Activated CD4-positive, CD25-positive, alpha-beta regulatory T cell (primary cell): ENCODE data around the gene OR4C5.
"Not testable (repeated sequence)": the region's sequence is repeated elsewhere in the genome, so short reads cannot be mapped to it uniquely, and the experiment has no call there.

Source experiments
- DNase-seq, 4 experiments: peaks; one replicate each; lab custom pipeline; 2025; lab: John Stamatoyannopoulos, UW

Gene OR4C5

DNA sequence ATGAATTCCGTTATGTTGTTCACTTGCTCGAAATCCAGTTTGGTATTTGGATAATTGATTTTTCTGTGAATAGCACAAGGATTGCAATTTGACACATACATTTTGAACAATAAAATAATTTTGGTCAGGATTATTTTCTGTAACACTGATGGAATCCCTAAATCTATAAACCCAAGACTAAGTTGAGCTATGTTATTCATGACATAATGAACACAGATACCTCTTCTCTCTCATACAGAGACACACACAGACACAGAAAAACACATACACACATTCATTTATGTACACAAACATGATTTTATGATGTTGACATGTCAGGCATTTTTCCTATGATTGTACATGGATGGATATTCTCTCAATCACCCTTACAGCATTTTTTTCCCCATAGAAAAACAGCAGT, at the start of gene OR4C5:
Gene OR4C5, minus strand, starts transcription at position 101 of the 400 bp plus-strand sequence. Its CDS starts 0 bp downstream, at position 101.
- DNase-seq: no peak

DNA sequence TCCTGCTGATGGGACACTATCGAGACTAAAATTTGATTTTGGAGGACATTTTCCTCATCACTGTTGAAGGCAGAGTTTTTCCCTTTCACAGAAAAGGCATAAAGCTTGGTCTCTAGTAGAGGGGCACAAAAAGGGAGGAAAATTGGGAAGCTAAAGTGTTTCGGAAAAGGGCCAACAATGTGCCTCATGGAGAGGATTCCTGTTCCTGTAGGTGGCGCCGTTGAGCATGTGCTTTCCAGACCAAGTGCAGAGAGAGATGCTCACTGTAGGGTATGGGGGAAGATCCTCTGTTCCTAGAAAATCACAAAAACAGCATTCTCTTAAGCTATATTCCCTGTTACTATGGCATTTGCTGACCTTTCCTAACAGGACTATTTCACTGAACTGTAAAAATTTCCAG, 18.4 kb upstream of the OR4C5 start:
- DNase-seq: no peak

DNA sequence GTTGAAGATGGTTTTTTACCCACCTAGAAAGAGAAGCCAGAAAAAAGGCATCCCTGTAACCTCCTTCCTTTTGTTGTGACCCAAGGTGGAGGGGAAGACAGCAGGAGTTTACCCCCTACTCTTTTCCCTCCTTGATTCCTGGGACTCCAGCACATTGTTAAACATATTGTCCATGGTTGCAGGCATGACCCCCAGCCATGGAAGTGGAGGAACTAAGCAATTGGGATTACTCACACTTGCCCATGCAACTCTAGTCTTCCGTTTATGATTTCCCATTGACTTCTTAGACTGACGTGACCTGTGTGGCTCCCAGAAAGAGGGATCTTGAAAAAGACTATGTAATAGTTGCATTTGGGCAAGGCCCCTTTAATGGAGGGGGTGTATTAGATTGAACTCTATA, 17.9 kb upstream of the OR4C5 start:
- not testable (repeated sequence) for DNase-seq

DNA sequence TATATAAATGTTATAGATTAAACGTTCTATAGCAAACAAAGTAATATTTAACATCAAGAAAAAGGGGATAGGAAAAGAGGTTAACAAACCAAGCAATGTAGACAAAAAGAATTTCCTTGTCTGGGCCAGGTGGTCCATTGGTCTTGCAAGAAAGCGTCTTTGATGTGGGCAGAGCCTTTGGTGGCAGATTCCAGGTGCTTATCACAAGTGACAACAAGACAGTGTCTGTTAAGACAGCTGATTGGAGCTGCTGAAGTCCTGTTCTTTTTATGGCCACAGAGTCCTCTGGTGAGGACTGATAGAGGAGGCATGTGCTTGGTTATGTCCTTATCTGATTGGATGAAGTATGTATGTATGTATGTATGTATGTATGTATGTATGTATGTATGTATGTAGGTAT, 5.0 kb downstream of the OR4C5 start:
- not testable (repeated sequence) for DNase-seq

DNA sequence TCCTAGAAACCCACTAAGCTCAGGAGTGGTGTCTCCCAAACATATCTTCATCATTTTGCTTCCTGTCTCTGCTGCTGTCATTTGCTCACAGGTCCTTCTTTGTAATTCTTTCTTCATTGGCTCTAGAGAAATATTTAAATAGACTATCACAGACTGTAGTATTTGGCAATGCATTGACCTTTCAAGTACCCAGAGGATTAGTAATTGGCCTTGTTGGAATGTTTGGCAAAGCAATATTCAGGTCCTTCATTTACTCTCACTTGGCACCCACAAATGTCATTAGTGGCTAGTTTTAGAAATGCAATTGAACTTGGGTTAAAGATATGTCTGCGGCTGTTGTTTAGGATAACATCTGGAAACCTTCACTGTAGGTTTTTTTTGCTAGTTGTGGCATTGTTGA, 11.6 kb downstream of the OR4C5 start:
- DNase-seq: no peak

DNA sequence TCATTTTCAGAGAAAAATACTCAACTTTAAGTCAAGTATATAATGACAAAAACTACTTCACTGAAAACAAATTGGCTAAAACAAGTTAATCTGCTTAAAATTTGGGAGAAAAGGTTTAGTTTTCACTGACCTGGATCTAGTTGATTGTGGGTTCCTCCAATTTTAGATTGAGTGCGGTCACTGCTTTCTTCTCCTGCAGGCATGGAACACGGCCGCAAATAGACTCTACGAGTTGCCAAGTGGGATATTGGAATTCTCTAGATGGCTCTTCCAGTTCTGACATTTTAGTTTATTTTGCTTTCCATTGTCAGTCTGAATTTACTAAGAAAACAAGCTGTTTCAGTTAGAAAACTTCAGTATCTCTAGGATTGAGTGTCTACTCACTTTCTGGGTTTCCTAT, 12.3 kb downstream of the OR4C5 start:
- DNase-seq: no peak

DNA sequence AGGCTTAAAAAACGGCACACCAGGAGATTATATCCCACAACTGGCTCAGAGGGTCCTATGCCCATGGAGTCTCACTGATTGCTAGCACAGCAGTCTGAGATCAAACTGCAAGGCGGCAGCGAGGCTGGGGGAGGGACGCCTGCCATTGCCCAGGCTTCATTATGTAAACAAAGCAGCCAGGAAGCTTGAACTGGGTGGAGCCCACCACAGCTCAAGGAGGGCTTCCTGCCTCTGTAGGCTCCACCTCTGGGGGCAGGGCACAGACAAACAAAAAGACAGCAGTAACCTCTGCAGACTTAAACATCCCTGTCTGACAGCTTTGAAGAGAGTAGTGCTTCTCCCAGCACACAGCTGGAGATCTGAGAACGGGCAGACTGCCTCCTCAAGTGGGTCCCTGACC, 20.0 kb downstream of the OR4C5 start:
- DNase-seq: peak in 1 of 4 experiments; percentile 4

DNA sequence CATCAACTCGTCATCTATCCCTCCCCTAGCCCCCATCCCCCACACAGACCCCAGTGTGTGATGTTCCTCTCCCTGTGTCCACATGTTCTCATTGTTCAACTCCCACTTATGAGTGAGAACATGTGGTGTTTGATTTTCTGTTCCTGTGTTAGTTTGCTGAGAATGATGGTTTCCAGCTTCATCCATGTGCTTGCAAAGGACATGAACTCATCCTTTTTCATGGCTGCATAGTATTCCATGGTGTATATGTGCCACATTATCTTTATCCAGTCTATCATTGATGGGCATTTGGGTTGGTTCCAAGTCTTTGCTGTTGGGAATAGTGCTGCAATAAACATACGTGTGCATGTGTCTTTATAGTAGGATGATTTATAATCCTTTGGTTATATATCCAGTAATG, 23.8 kb downstream of the OR4C5 start:
- not testable (repeated sequence) for DNase-seq

DNA sequence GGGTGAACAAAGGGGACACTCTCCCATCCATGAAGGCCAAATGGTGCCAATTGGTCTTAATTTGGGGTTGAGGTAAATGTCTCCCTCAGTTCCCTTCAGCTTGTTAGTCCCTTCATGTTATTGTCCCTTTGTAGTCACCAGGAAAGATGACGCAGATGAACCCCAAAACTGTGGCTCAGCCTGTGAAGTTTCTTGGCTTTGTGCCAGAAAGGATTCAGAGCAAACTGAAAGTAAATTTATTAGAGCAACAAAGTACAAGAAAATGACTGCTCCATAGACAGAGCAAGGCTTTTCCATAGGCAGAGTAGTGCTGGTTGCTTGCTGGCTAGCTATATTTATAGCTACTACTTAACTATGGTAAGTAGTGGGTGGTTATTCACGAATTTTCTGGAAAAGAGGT, 24.8 kb downstream of the OR4C5 start:
- DNase-seq: no peak

DNA sequence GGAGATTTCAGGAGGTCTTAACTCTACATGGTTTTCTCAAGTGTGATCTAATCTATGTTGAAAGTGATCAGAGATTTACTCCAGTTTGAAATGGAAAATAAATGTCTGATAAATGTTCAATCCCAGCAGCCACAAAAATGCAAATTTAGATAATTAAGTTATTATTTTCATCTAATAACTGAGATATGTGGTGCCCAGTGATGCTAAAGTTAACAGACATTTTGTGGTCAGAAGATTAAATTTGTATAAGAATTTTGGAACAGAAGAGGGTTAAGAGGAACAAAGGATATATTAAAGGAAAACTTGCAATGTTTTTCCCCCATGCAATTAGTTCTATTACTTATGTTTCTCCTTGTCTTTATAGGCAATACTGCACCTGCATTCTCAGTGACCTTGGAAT, 41.6 kb downstream of the OR4C5 start, which contains the start of gene OR4C3:
Gene OR4C3, plus strand, starts transcription at position 301 of the 400 bp plus-strand sequence. CDS start 102 bp downstream, outside the sequence.
- not testable (repeated sequence) for DNase-seq

DNA sequence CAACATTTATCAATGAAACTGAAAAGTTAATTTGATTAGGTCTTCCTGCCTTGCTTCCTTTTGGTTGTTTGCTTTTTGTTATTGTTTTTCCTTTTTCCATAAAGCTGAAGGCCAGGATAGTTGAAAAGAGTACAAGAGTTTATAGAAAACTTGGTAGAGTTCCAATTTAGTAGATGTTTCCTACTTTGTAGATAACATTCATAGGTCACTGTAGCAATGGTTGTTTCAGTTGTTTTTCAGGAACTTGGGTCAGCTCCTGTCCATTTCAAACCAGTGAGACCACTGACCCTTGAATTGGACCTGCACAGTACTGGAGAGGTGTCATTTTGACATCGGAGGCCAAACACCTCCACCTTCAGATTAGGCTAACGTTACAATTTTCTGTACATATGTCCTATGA, 46.5 kb downstream of the OR4C5 start:
- not testable (repeated sequence) for DNase-seq
